Measurements from ENCODE around the gene EHD2. TPM values are rescaled to one million over a fixed set of nuclear protein-coding genes. Genes with fewer than 3 reads are reported as not detected.

EHD2 gene
- total and polyA plus RNA-seq, 2 of the 13 experiments (the other 11 are each of a cell fraction or from before 2014, with no cell fraction given) = 0.09 to 0.28 TPM

DNA sequence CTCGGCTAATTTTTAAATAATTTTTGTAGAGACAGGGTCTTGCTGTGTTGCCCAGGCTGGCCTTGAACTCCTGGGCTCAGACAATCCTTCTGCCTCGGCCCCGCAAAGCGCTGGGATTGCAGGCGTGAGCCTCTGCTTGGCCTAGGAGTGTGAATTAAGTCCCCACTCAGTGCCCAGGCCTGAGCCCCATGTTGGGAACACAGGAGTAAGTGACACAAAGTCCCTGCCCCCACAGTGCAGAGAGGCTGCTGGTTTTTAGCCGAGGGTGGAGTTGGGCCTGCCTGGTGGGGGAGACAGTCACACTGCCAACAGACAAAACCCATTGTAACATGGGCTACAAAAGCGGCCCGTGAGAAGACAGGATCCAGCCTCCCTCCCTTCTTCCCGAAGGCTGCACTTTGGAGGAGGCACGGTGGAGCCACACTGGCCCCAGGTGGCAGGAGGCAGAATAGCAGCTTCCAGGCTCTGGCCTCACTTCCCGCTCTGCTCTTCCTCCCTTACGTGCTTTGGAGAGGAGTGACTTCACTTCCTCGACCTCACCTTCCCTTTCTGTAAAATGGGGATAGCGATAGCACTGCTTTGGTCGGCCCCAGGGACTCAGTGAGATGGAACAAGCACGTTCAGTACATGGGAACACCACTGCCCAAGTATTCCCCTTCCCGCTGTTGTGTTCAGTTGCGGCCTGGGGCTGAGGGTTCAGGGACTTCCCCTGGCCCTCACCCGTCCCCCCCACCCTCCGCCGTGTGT, 15.2 kb upstream of the EHD2 start (continued):
- TF ChIP-seq, protein P1, sequence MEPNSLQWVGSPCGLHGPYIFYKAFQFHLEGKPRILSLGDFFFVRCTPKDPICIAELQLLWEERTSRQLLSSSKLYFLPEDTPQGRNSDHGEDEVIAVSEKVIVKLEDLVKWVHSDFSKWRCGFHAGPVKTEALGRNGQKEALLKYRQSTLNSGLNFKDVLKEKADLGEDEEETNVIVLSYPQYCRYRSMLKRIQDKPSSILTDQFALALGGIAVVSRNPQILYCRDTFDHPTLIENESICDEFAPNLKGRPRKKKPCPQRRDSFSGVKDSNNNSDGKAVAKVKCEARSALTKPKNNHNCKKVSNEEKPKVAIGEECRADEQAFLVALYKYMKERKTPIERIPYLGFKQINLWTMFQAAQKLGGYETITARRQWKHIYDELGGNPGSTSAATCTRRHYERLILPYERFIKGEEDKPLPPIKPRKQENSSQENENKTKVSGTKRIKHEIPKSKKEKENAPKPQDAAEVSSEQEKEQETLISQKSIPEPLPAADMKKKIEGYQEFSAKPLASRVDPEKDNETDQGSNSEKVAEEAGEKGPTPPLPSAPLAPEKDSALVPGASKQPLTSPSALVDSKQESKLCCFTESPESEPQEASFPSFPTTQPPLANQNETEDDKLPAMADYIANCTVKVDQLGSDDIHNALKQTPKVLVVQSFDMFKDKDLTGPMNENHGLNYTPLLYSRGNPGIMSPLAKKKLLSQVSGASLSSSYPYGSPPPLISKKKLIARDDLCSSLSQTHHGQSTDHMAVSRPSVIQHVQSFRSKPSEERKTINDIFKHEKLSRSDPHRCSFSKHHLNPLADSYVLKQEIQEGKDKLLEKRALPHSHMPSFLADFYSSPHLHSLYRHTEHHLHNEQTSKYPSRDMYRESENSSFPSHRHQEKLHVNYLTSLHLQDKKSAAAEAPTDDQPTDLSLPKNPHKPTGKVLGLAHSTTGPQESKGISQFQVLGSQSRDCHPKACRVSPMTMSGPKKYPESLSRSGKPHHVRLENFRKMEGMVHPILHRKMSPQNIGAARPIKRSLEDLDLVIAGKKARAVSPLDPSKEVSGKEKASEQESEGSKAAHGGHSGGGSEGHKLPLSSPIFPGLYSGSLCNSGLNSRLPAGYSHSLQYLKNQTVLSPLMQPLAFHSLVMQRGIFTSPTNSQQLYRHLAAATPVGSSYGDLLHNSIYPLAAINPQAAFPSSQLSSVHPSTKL (CRISPR knock-in tag; IDR thresholded peaks at IDR 0.05) = no peak
- TF ChIP-seq ZNF788 (CRISPR knock-in tag; IDR thresholded peaks at IDR 0.05; ENCODE audit: borderline replicate concordance) (no peak), ZBTB38 (CRISPR knock-in tag; IDR thresholded peaks at IDR 0.05) (peak; percentile 73; the same call in 1 of the 2 replicates), PHB2 (IDR thresholded peaks at IDR 0.05; ENCODE audit: partially characterized antibody) (no peak), PREB (CRISPR knock-in tag; IDR thresholded peaks at IDR 0.05) (no peak), ZNF263 (CRISPR knock-in tag; IDR thresholded peaks at IDR 0.05) (no peak), TARDBP (CRISPR knock-in tag; IDR thresholded peaks at IDR 0.05) (no peak), CENPX (CRISPR knock-in tag; IDR thresholded peaks at IDR 0.05) (no peak), PITX1 (CRISPR knock-in tag; IDR thresholded peaks at IDR 0.05) (no peak), BRD4 (CRISPR knock-in tag; IDR thresholded peaks at IDR 0.05) (no peak), HMG20A (CRISPR knock-in tag; IDR thresholded peaks at IDR 0.05; ENCODE audit: borderline replicate concordance) (no peak), ZFP36L2 (CRISPR knock-in tag; IDR thresholded peaks at IDR 0.05) (no peak), SNAPC2 (CRISPR knock-in tag; IDR thresholded peaks at IDR 0.05) (no peak), PPARG (CRISPR knock-in tag; conservative IDR thresholded peaks at IDR 0.05) (no peak), MTA1 (CRISPR knock-in tag; IDR thresholded peaks at IDR 0.05; ENCODE audit: borderline replicate concordance) (no peak), NFIB (CRISPR knock-in tag; IDR thresholded peaks at IDR 0.05; ENCODE audit: borderline replicate concordance) (no peak), STAT5B (CRISPR knock-in tag; IDR thresholded peaks at IDR 0.05) (no peak), SNAPC4 (CRISPR knock-in tag; IDR thresholded peaks at IDR 0.05) (no peak), ATF1 (CRISPR knock-in tag; IDR thresholded peaks at IDR 0.05) (no peak)
- TF ChIP-seq, protein P2, sequence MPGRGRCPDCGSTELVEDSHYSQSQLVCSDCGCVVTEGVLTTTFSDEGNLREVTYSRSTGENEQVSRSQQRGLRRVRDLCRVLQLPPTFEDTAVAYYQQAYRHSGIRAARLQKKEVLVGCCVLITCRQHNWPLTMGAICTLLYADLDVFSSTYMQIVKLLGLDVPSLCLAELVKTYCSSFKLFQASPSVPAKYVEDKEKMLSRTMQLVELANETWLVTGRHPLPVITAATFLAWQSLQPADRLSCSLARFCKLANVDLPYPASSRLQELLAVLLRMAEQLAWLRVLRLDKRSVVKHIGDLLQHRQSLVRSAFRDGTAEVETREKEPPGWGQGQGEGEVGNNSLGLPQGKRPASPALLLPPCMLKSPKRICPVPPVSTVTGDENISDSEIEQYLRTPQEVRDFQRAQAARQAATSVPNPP (CRISPR knock-in tag; IDR thresholded peaks at IDR 0.05) = no peak

Measured in HepG2 (cell line).